Type B pancreatic cell (in vitro differentiated cells): ENCODE results near the gene ITPR2. TPM values are rescaled to one million over a fixed set of nuclear protein-coding genes. Genes with fewer than 3 reads are reported as not detected.

Source experiments
- DNase-seq: peaks from one replicate; pipeline ENCODE4 v3.0.0; 2021; ENCODE audit warnings: mixed read lengths; ENCODE audit not compliant: unreplicated experiment; ENCODE audit errors: extremely low spot score
- H3K27ac Mint-ChIP-seq: 2 replicates; pipeline ENCODE4 v1.8.0; 2021; ENCODE audit warnings: mild to moderate bottlenecking, mixed read lengths
- H3K27me3 Mint-ChIP-seq: 2 replicates; pipeline ENCODE4 v1.8.0; 2021; ENCODE audit warnings: mixed read lengths
- H3K36me3 Mint-ChIP-seq: 2 replicates; pipeline ENCODE4 v1.8.0; 2021; ENCODE audit warnings: mixed read lengths
- H3K4me1 Mint-ChIP-seq: one replicate; pipeline ENCODE4 v1.8.0; 2021; ENCODE audit warnings: mixed read lengths; ENCODE audit not compliant: unreplicated experiment
- H3K4me3 Mint-ChIP-seq: 2 replicates; pipeline ENCODE4 v1.8.0; 2021; ENCODE audit warnings: mild to moderate bottlenecking, mixed read lengths
- H3K9me3 Mint-ChIP-seq: 2 replicates; pipeline ENCODE4 v1.8.0; 2021; ENCODE audit warnings: mixed read lengths
- total RNA-seq: library from RNA; stranded (reverse); gene quantifications from 2 replicates; pipeline ENCODE4 v1.2.1, GENCODE V29; 2021; ENCODE audit warnings: low replicate concordance
- TF ChIP-seq, protein P1 (sequence below): fragments of 200-600 bp; sonication (generic); conservative IDR thresholded peaks from 2 replicates; pipeline ENCODE4 v1.5.0; 2021; ENCODE audit warnings: antibody characterized with exemption, mild to moderate bottlenecking

The ITPR2 gene
- total RNA-seq, 1 donor from 2014 or later: 33.7 TPM

DNA sequence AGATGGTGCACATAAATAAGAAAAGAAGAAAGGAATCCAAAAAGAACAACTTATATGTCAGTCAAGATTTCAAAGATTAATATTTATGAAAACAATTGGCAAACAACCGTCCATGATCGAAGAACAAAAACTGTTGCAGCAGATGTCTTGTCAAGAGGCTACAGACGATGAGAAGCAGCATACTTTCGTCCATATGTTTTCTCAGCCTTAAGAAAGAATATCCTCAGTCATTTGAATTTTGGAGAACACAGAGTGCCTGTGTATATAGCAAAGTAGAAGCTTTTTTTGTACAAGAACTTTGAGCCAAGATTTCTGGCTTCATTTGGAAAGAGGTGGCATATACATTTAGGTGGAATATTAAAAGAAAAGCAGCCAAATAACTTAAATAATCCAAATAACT, 297.2 kb downstream of the ITPR2 start:
- Mint-ChIP-seq H3K27me3 (no peaks in the 10 kb centered on the region), H3K4me1 (no peaks in the 10 kb centered on the region), H3K36me3 (peaks cover 35% of the 10 kb centered on the region), H3K9me3 (peaks cover 6% of the 10 kb centered on the region), H3K27ac (no peak overlapping the region), H3K4me3 (no peak overlapping the region)
- no peak for DNase-seq
- TF ChIP-seq, protein P1, sequence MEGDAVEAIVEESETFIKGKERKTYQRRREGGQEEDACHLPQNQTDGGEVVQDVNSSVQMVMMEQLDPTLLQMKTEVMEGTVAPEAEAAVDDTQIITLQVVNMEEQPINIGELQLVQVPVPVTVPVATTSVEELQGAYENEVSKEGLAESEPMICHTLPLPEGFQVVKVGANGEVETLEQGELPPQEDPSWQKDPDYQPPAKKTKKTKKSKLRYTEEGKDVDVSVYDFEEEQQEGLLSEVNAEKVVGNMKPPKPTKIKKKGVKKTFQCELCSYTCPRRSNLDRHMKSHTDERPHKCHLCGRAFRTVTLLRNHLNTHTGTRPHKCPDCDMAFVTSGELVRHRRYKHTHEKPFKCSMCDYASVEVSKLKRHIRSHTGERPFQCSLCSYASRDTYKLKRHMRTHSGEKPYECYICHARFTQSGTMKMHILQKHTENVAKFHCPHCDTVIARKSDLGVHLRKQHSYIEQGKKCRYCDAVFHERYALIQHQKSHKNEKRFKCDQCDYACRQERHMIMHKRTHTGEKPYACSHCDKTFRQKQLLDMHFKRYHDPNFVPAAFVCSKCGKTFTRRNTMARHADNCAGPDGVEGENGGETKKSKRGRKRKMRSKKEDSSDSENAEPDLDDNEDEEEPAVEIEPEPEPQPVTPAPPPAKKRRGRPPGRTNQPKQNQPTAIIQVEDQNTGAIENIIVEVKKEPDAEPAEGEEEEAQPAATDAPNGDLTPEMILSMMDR: no peak

DNA sequence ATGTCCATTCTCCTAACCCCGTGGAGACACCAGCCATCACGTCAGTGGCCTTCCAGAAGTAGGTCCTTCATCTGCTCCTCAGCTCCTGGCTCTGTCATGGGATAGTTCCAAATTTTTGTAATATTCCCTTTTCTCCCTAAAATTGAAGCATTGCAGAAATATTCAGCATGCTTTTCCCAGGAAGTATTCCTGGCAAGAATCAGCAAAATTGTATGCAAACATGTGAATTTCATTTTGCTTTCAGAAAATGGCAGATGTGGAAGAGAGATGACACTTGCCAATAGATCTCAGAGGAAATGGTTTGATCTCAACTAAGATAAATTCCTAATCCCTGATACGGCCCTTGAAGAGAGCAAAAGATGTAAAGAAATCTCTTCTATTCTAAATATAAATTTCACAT, 298.9 kb downstream of the ITPR2 start:
- no peak overlapping the region for H3K27ac Mint-ChIP-seq
- H3K36me3 Mint-ChIP-seq: peaks cover 28% of the 10 kb centered on the region
- H3K27me3 Mint-ChIP-seq: no peaks in the 10 kb centered on the region
- peaks cover 6% of the 10 kb centered on the region for H3K9me3 Mint-ChIP-seq
- TF ChIP-seq, protein P1: no peak
- no peak for DNase-seq
- no peak overlapping the region for H3K4me3 Mint-ChIP-seq
- no peaks in the 10 kb centered on the region for H3K4me1 Mint-ChIP-seq

DNA sequence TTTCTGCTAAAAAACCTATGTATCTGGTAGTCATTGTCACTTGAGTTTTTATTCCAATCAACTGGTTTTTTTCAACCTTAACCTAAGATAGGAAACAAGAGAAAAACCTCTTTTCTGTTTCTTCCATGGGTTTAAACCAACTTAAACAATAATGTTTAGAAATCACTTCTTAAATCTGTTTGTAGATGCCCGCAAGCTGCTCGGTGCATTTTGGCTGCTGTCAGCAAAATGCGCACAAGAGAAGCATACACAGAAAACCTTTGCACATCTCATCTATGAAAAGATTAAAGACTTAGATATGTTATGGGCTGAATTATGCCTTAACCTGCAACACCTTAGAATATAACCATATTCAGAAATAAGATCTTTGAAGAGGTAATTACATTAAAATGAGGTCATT, 299.8 kb downstream of the ITPR2 start:
- Mint-ChIP-seq H3K4me3 (no peak overlapping the region), H3K36me3 (peaks cover 32% of the 10 kb centered on the region), H3K9me3 (peaks cover 6% of the 10 kb centered on the region), H3K27ac (no peak overlapping the region), H3K4me1 (no peaks in the 10 kb centered on the region), H3K27me3 (no peaks in the 10 kb centered on the region)
- no peak for DNase-seq
- TF ChIP-seq, protein P1: no peak

DNA sequence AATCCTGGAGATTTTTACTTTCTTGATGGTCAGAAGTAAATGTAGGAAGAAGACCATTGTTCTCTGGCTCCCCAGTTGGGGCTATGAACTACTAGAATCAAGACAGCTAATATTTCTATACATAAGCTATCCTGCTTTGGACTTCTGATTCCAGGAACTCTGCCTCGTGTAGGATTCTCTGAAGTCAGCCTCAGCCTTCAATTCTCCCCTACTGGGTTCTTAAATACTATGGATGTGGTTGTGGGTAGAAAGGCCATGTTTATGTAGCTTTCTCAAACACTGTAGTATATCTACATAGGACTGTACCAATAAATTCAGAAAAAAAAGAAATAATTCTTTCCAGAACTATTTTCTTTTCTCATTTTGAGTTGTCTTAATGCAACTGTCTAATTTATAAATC, 302.5 kb downstream of the ITPR2 start:
- no peak overlapping the region for H3K4me3 Mint-ChIP-seq
- peaks cover 25% of the 10 kb centered on the region for H3K36me3 Mint-ChIP-seq
- no peak for DNase-seq
- TF ChIP-seq, protein P1: no peak
- no peak overlapping the region for H3K27ac Mint-ChIP-seq
- no peaks in the 10 kb centered on the region for H3K27me3 Mint-ChIP-seq
- H3K9me3 Mint-ChIP-seq: peaks cover 6% of the 10 kb centered on the region
- H3K4me1 Mint-ChIP-seq: no peaks in the 10 kb centered on the region

DNA sequence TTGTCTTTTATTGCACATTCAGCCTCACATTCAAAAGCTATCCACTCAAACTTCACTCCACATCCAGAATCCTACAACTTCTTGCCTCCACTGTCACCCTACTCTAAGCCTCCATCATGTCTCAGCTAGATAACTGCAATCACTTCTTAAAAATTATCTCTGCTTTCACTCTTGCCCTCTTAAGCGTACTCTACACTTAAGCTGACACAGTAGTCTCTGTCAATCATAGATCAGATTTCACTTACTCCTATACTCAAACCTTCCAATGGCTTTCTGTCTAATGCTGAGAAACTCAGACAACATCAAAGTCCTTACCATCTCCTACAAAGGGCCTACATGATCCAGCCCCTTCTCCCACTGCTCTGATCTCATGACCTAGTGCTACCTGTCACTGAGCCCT, 304.1 kb downstream of the ITPR2 start:
- DNase-seq: no peak
- no peak overlapping the region for H3K27ac Mint-ChIP-seq
- H3K9me3 Mint-ChIP-seq: peaks cover 7% of the 10 kb centered on the region
- no peaks in the 10 kb centered on the region for H3K4me1 Mint-ChIP-seq
- TF ChIP-seq, protein P1: no peak
- H3K4me3 Mint-ChIP-seq: no peak overlapping the region
- H3K27me3 Mint-ChIP-seq: no peaks in the 10 kb centered on the region
- H3K36me3 Mint-ChIP-seq: peaks cover 26% of the 10 kb centered on the region

DNA sequence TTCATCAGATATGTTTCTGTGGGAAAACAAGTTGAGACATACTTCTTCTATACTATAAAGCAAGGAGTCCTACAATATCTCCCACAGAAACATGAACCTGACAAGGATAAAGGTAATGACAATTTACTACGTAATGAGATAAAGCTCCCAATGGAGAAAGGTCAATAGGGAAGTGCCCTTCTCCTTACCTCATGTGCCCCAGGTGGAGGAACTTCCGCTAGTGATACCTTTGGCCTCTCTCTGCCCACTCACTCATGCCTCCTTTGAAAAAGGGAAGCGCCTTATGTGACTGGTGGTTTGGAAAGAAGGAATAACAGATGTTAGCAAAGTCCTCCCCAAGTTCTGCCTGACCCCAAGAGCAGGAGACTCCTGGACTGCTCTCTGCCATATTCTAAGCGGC, 305.3 kb downstream of the ITPR2 start:
- H3K4me1 Mint-ChIP-seq: no peaks in the 10 kb centered on the region
- peaks cover 24% of the 10 kb centered on the region for H3K36me3 Mint-ChIP-seq
- TF ChIP-seq, protein P1: no peak
- no peak overlapping the region for H3K27ac Mint-ChIP-seq
- no peaks in the 10 kb centered on the region for H3K27me3 Mint-ChIP-seq
- peaks cover 7% of the 10 kb centered on the region for H3K9me3 Mint-ChIP-seq
- DNase-seq: no peak
- no peak overlapping the region for H3K4me3 Mint-ChIP-seq
